ENCODE data around the gene PILRA. TPM values are rescaled to one million over a fixed set of nuclear protein-coding genes. Genes with fewer than 3 reads are reported as not detected.
A peak's percentile ranks its signal among the peaks of the same experiment; 100 is the strongest.

Gene PILRA
- total RNA-seq, 2 donors from 2014 or later = 2.1 to 12.8 TPM

GRCh38 chr7:100371561-100372171 lies 1.6 kb upstream of the PILRA start:
- H3K27ac ChIP-seq (ENCODE audit: low read depth, low read length) = no peak overlapping the region
- no peaks in the 10 kb centered on the region for H3K4me1 ChIP-seq (ENCODE audit: control insufficient read depth, insufficient read depth, low read length)
- H3K27me3 Mint-ChIP-seq (ENCODE audit: insufficient read depth) = no peaks in the 10 kb centered on the region
- TF ChIP-seq CTCF (conservative IDR thresholded peaks at IDR 0.05) = no peak
- no peak for DNase-seq
- no peak overlapping the region for H3K27ac Mint-ChIP-seq
- no peaks in the 10 kb centered on the region for H3K9me3 ChIP-seq (ENCODE audit: control insufficient read depth, low read length)
- peaks cover 8% of the 10 kb centered on the region for H3K36me3 ChIP-seq (ENCODE audit: control insufficient read depth, insufficient read depth, low read length)
- H3K9ac ChIP-seq (ENCODE audit: extremely low read depth, low read length, poor library complexity, severe bottlenecking) = no peak overlapping the region
- WGBS, 2 experiments (ENCODE audit: insufficient coverage in 1 of 2, insufficient read length in 1 of 2) = 92 to 98% methylated on average over 5 to 7 of the region's 7 CpGs
- H3K36me3 Mint-ChIP-seq (ENCODE audit: low read depth) = peaks cover 7% of the 10 kb centered on the region
- no peaks in the 10 kb centered on the region for H3K27me3 ChIP-seq (ENCODE audit: control insufficient read depth, insufficient read depth, low read length, poor library complexity, severe bottlenecking)
- H3K4me3 Mint-ChIP-seq = no peak overlapping the region
- H3K4me3 ChIP-seq (ENCODE audit: low read length) = no peak overlapping the region
- H3K4me1 Mint-ChIP-seq = peaks cover 5% of the 10 kb centered on the region
- no peaks in the 10 kb centered on the region for H3K9me3 Mint-ChIP-seq

DNA sequence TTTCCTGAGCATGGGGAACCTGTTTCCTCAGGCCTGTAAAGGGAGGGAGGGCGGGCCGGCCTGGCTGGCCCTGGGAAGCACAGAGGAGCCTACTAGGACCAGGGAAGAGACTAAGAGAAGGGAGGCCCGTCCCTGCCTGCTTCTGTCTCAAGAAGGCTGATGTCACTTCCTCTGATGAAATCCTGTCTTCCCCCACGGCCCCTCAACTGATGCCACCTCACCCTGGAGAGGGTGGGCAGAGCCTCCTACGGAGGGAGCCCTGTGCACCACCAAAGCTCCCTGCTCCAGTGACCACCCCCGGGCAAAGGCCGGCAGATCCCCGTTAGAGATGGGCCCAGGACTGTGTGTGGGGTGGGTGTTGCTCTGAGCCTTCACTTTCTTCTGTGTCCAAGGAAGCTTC lies 1.0 kb upstream of the PILRA start:
- no peak overlapping the region for H3K4me3 ChIP-seq (ENCODE audit: low read length)
- H3K27ac ChIP-seq (ENCODE audit: low read depth, low read length) = no peak overlapping the region
- no peaks in the 10 kb centered on the region for H3K9me3 ChIP-seq (ENCODE audit: control insufficient read depth, low read length)
- no peak for TF ChIP-seq CTCF (conservative IDR thresholded peaks at IDR 0.05)
- peak; percentile 59 for DNase-seq
- Mint-ChIP-seq H3K27ac (no peak overlapping the region), H3K27me3 (ENCODE audit: insufficient read depth) (no peaks in the 10 kb centered on the region), H3K36me3 (ENCODE audit: low read depth) (peaks cover 5% of the 10 kb centered on the region), H3K9me3 (no peaks in the 10 kb centered on the region), H3K4me1 (peaks cover 5% of the 10 kb centered on the region), H3K4me3 (no peak overlapping the region)
- H3K36me3 ChIP-seq (ENCODE audit: control insufficient read depth, insufficient read depth, low read length) = peaks cover 8% of the 10 kb centered on the region
- 78 to 80% methylated on average over 2 to 8 of the region's 8 CpGs for WGBS, 2 experiments (ENCODE audit: insufficient coverage in 1 of 2, insufficient read length in 1 of 2)
- H3K4me1 ChIP-seq (ENCODE audit: control insufficient read depth, insufficient read depth, low read length) = no peaks in the 10 kb centered on the region
- H3K9ac ChIP-seq (ENCODE audit: extremely low read depth, low read length, poor library complexity, severe bottlenecking) = no peak overlapping the region
- no peaks in the 10 kb centered on the region for H3K27me3 ChIP-seq (ENCODE audit: control insufficient read depth, insufficient read depth, low read length, poor library complexity, severe bottlenecking)

GRCh38 chr7:100372694-100373093 lies 593 bp upstream of the PILRA start:
- no peak for DNase-seq
- Histone ChIP-seq H3K27me3 (ENCODE audit: control insufficient read depth, insufficient read depth, low read length, poor library complexity, severe bottlenecking) (no peaks in the 10 kb centered on the region), H3K9ac (ENCODE audit: extremely low read depth, low read length, poor library complexity, severe bottlenecking) (no peak overlapping the region), H3K9me3 (ENCODE audit: control insufficient read depth, low read length) (no peaks in the 10 kb centered on the region), H3K36me3 (ENCODE audit: control insufficient read depth, insufficient read depth, low read length) (peaks cover 8% of the 10 kb centered on the region), H3K4me3 (ENCODE audit: low read length) (no peak overlapping the region), H3K27ac (ENCODE audit: low read depth, low read length) (no peak overlapping the region), H3K4me1 (ENCODE audit: control insufficient read depth, insufficient read depth, low read length) (no peaks in the 10 kb centered on the region)
- no peak overlapping the region for H3K27ac Mint-ChIP-seq
- TF ChIP-seq CTCF (conservative IDR thresholded peaks at IDR 0.05) = no peak
- 78 to 84% methylated on average over 3 to 6 of the region's 6 CpGs for WGBS, 2 experiments (ENCODE audit: insufficient coverage in 1 of 2, insufficient read length in 1 of 2)
- peaks cover 5% of the 10 kb centered on the region for H3K4me1 Mint-ChIP-seq
- no peaks in the 10 kb centered on the region for H3K9me3 Mint-ChIP-seq
- H3K36me3 Mint-ChIP-seq (ENCODE audit: low read depth) = peaks cover under 1% of the 10 kb centered on the region
- no peaks in the 10 kb centered on the region for H3K27me3 Mint-ChIP-seq (ENCODE audit: insufficient read depth)
- no peak overlapping the region for H3K4me3 Mint-ChIP-seq
